ENCODE measurements around the gene PITPNM2.

PITPNM2 gene

DNA sequence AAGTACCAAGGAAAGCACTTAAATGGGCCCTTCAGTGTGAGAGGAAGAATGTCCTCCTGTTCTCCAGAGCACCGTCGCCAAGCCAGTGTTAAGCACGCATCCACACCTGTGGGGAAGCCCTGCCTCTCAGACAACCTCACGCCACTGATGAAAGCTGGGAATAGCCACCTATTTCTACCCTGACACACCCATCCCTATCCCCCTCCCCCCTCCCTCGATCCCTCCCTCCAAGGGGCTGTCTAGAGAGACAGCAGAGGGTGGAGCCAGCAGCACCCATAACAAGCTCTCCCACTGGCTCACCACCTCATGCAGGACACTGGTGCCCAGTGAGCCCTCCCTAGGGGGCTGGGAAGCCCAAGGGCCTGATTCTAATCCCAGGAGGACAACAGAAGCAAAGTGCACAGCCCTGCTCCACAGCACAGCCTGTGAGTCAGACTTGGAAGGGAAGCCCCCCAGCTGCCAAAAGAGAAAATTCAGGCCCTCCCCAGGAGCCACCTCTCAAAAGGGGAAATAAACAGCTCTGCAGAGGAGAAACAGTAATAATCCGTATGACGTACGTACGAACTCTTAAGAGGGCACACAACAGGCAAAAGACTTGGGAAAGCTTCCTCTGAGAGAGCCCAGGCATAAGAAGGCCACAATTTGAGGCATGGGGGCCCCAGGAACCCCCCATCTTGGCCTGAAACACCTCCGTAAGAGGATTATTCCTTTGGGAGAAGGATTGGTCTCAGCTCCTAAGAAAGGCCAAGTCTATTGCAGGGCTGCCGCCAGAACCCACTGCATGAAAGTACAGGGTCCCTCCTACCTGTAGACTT lies 7.8 kb downstream of the PITPNM2 start:
- TF ChIP-seq, protein P1, sequence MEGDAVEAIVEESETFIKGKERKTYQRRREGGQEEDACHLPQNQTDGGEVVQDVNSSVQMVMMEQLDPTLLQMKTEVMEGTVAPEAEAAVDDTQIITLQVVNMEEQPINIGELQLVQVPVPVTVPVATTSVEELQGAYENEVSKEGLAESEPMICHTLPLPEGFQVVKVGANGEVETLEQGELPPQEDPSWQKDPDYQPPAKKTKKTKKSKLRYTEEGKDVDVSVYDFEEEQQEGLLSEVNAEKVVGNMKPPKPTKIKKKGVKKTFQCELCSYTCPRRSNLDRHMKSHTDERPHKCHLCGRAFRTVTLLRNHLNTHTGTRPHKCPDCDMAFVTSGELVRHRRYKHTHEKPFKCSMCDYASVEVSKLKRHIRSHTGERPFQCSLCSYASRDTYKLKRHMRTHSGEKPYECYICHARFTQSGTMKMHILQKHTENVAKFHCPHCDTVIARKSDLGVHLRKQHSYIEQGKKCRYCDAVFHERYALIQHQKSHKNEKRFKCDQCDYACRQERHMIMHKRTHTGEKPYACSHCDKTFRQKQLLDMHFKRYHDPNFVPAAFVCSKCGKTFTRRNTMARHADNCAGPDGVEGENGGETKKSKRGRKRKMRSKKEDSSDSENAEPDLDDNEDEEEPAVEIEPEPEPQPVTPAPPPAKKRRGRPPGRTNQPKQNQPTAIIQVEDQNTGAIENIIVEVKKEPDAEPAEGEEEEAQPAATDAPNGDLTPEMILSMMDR (IDR thresholded peaks at IDR 0.05), result no peak

DNA sequence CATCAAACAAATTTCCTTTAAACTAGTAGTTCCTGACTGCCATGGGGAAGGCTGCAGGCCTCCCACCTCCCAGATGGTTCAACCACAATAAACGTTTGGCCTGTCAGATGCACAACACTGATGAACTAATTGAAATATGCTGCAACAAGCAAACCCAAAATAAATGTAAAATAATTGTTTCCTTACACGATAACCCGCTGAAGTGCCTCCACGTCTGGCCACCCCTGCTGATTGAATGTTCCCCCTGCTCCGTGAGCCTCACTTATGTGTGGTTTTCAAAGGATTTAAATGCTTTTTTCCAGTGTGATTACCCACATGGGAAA lies 8.4 kb downstream of the PITPNM2 start:
- TF ChIP-seq, protein P1 (IDR thresholded peaks at IDR 0.05), result no peak

- TF ChIP-seq, protein P1 (IDR thresholded peaks at IDR 0.05), result no peak
These were observed 9.0 kb downstream of the PITPNM2 start for GRCh38 chr12:123141615-123142517.

- TF ChIP-seq, protein P1 (IDR thresholded peaks at IDR 0.05), result no peak
These were observed 9.9 kb downstream of the PITPNM2 start for GRCh38 chr12:123140676-123141614.

DNA sequence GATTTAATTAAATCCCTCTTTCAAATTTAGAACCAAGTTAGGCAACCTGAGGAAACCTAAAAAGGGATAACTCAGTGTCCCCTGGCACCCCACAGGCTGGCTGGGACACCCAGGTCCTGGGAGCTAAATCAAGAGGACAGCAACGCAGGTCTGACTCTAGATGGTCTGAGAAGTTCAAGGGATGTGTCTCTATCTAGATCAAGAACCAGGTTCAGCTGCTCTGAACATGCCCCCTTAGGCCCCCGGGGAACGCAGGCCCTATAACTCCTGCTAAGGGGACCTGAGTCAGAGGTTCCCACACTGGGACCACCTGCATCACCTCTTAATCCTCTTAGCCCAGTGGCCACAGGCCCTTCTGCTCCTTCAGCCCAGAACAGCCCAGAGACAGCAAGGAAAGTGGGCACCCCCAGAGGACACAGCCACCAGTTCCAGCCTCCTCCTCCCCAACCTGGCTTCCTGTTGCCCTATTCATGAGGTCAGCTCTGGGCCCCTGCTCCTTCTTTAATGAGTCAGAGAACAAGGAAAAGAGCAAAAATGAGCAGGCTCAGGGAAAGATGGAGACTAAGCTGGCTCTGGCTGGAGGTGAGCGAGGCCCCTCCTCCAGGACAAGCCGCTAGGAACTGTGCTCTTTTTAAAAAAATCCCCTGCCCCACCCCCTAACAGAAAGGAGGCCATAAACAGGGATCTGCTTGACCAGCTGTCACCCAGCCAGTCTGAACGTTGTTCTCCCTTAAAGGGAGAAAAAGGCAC lies 10.8 kb downstream of the PITPNM2 start:
- TF ChIP-seq, protein P1 (IDR thresholded peaks at IDR 0.05), result no peak

- TF ChIP-seq, protein P1 (IDR thresholded peaks at IDR 0.05), result no peak
These were observed 15.2 kb downstream of the PITPNM2 start for GRCh38 chr12:123135688-123136087.

All from LNCAP (cell line).